SK-N-SH (cell line): ENCODE measurements around the gene SRGAP3. TPM values are rescaled to one million over a fixed set of nuclear protein-coding genes. Genes with fewer than 3 reads are reported as not detected.

Experiments
- CTCF ChIA-PET: fragments of 300-600, 350-600 bp; formaldehyde crosslinking; extraction: SDS; loops from one replicate; lab custom pipeline; 2021; lab: Yijun Ruan, JAX
- POLR2A ChIA-PET: fragments of 350-600 bp; sonication (Branson Sonifier 250); formaldehyde crosslinking; extraction: SDS; loops from one replicate; lab custom pipeline; 2020; ENCODE audit warnings: antibody characterized with exemption, inconsistent platforms; lab: Yijun Ruan, JAX
- DNase-seq: peaks from one replicate; pipeline ENCODE4 v3.0.0; 2012
- H2AFZ ChIP-seq: fragments of 200-600 bp; sonication (generic); 2 replicates; pipeline ENCODE4 v1.8.1; 2016; ENCODE audit warnings: antibody characterized with exemption, mild to moderate bottlenecking, low read depth
- H3F3A ChIP-seq: fragments of 200-600 bp; sonication (generic); replicated peaks from 2 replicates; pipeline ENCODE3; 2016; ENCODE audit warnings: antibody characterized with exemption, mild to moderate bottlenecking; ENCODE audit not compliant: insufficient read depth
- H3K27ac ChIP-seq, 2 experiments: fragments of 200-500 bp in 1 of 2; fragments of 200-600 bp in 1 of 2; sonication (Bioruptor generic) in 1 of 2; sonication (generic), shearing (Covaris generic) in 1 of 2; 2 replicates each; pipeline versions ENCODE4 v1.5.1 to v1.6.1; 2014 to 2016; ENCODE audit warnings: low read depth in 2 of 2, inconsistent platforms in 1 of 2, low read length in 1 of 2, mild to moderate bottlenecking in 1 of 2, mixed read lengths in 1 of 2
- H3K27me3 ChIP-seq: fragments of 200-600 bp; sonication (generic), shearing (Covaris generic); 2 replicates; pipeline ENCODE4 v1.6.1; 2016; ENCODE audit warnings: mixed run types; ENCODE audit not compliant: insufficient read depth
- H3K36me3 ChIP-seq, 2 experiments: fragments of 200-500 bp in 1 of 2; fragments of 200-600 bp in 1 of 2; sonication (Bioruptor generic) in 1 of 2; sonication (generic) in 1 of 2; replicated peaks in 1 of 2; 2 replicates each; pipeline versions ENCODE3 to v1.5.1; 2014 to 2016; ENCODE audit warnings: low read length in 1 of 2, mild to moderate bottlenecking in 1 of 2; ENCODE audit not compliant: insufficient read depth in 2 of 2, control insufficient read depth in 1 of 2
- H3K4me1 ChIP-seq, 2 experiments: fragments of 200-500 bp in 1 of 2; fragments of 200-600 bp in 1 of 2; sonication (Bioruptor generic) in 1 of 2; sonication (generic), shearing (Covaris generic) in 1 of 2; 2 replicates each; pipeline versions ENCODE4 v1.5.1 to v1.6.1; 2014 to 2016; ENCODE audit warnings: low read depth in 1 of 2, low read length in 1 of 2, mixed run types in 1 of 2; ENCODE audit not compliant: insufficient read depth in 2 of 2, control insufficient read depth in 1 of 2
- H3K4me2 ChIP-seq: fragments of 200-600 bp; sonication (generic), shearing (Covaris generic); 2 replicates; pipeline ENCODE4 v1.6.1; 2017; ENCODE audit warnings: mixed run types
- H3K4me3 ChIP-seq, 2 experiments: fragments of 200-500 bp in 1 of 2; fragments of 200-600 bp in 1 of 2; sonication (Bioruptor generic) in 1 of 2; sonication (generic), shearing (Covaris generic) in 1 of 2; 2 replicates each; pipeline versions ENCODE4 v1.5.1 to v1.8.1; 2014 to 2016; ENCODE audit warnings: low read depth in 2 of 2, inconsistent platforms in 1 of 2, low read length in 1 of 2, mild to moderate bottlenecking in 1 of 2, mixed read lengths in 1 of 2, moderate library complexity in 1 of 2
- H3K79me2 ChIP-seq: fragments of 200-600 bp; sonication (generic); 2 replicates; pipeline ENCODE4 v1.8.1; 2017; ENCODE audit warnings: mild to moderate bottlenecking; ENCODE audit not compliant: insufficient read depth
- H3K9ac ChIP-seq: fragments of 200-600 bp; sonication (generic); 2 replicates; pipeline ENCODE4 v1.6.1; 2017; ENCODE audit warnings: mixed run types
- H3K9me2 ChIP-seq: fragments of 200-600 bp; sonication (generic); 2 replicates; pipeline ENCODE4 v1.6.1; 2017; ENCODE audit warnings: mixed run types
- H3K9me3 ChIP-seq: fragments of 200-600 bp; sonication (generic); 2 replicates; pipeline ENCODE4 v1.6.1; 2017; ENCODE audit warnings: mixed run types, mild to moderate bottlenecking, moderate library complexity
- H4K20me1 ChIP-seq: fragments of 200-600 bp; sonication (generic); 2 replicates; pipeline ENCODE4 v1.6.1; 2017; ENCODE audit warnings: mild to moderate bottlenecking, mixed run types; ENCODE audit not compliant: insufficient read depth
- ELF1 ChIP-seq: IDR thresholded peaks from 2 replicates; pipeline ENCODE4 v1.4.0; 2012
- EZH2phosphoT487 ChIP-seq: fragments of 200-600 bp; sonication (generic); IDR thresholded peaks from 2 replicates; pipeline ENCODE4 v1.6.1; 2017; ENCODE audit warnings: low read depth, mixed run types, mild to moderate bottlenecking, antibody characterized with exemption, moderate library complexity, borderline replicate concordance
- FOXJ3 ChIP-seq: sonication (generic); formaldehyde crosslinking; IDR thresholded peaks from 2 replicates; pipeline ENCODE4 v1.5.1; 2020; ENCODE audit warnings: mild to moderate bottlenecking, missing genetic modification reagents
- GABPA ChIP-seq: IDR thresholded peaks from 2 replicates; pipeline ENCODE4 v1.4.0; 2012; ENCODE audit warnings: low read depth, mild to moderate bottlenecking
- JUND ChIP-seq: IDR thresholded peaks from 2 replicates; pipeline ENCODE4 v1.4.0; 2012
- MXI1 ChIP-seq: IDR thresholded peaks from 2 replicates; pipeline ENCODE4 v1.6.1; 2012; ENCODE audit warnings: mild to moderate bottlenecking, low read depth, low read length, improper control_type of control experiment
- RAD21 ChIP-seq: IDR thresholded peaks from 2 replicates; pipeline ENCODE4 v1.6.1; 2012; ENCODE audit warnings: mild to moderate bottlenecking, low read length
- RCOR1 ChIP-seq: fragments of 150-350 bp; IDR thresholded peaks from 2 replicates; pipeline ENCODE4 v1.6.1; 2017; ENCODE audit warnings: antibody characterized with exemption, low read length
- TCF12 ChIP-seq: IDR thresholded peaks from 2 replicates; pipeline ENCODE4 v1.4.0; 2012
- TEAD4 ChIP-seq: IDR thresholded peaks from 2 replicates; pipeline ENCODE4 v1.4.0; 2012; ENCODE audit warnings: mild to moderate bottlenecking, borderline replicate concordance; ENCODE audit not compliant: insufficient read depth
- WGBS: methylation state at CpG from one replicate; pipeline ENCODE4 v1.1.6; 2017; ENCODE audit warnings: low lambda C conversion rate; 5-methylcytosine and 5-hydroxymethylcytosine counted together
- polyA plus RNA-seq, 3 experiments: library from polyadenylated mRNA; depleted of rRNA; stranded (reverse); fragments of >200 nt; gene quantifications; 2 replicates each; pipeline ENCODE4 v1.2.3, GENCODE V29; 2012
- TF ChIP-seq, protein P1 (sequence below): fragments of 200-600 bp; sonication (generic); IDR thresholded peaks from 2 replicates; pipeline ENCODE4 v1.6.1; 2017; ENCODE audit warnings: antibody characterized with exemption, mild to moderate bottlenecking, moderate library complexity
- TF ChIP-seq, protein P2 (sequence below): IDR thresholded peaks from 2 replicates; pipeline ENCODE4 v1.4.0; 2012; ENCODE audit warnings: low read depth
- TF ChIP-seq, protein P3 (sequence below): fragments of 150-350 bp; IDR thresholded peaks from 2 replicates; pipeline ENCODE4 v1.6.1; 2017; ENCODE audit warnings: antibody characterized with exemption, low read length, low read depth, borderline replicate concordance
- TF ChIP-seq, protein P4 (sequence below): IDR thresholded peaks from 2 replicates; pipeline ENCODE4 v1.4.0; 2012; ENCODE audit warnings: low read depth, borderline replicate concordance

Gene SRGAP3
- polyA plus RNA-seq, 1 of the 3 experiments (the other 2 are of a cell fraction), result 2.8 TPM

DNA sequence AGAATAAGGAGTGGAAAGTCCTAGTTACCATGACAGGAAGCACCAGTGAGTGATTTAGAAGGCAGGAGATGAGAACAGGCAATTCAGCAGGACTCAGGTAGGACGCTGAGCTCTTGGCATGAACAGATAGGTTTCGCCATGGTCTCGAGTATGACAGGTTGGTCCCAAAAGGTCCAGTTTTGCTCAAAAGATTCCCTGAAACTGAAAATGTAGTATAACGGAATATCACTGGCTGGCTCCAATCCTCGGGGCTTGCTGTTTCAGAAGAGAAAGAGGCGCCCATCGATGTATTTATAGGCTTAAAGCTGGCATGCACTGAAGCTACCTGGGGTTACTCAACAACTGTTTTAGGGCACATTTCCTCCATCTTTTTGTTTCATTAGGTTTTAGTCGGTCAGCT lies 59.2 kb downstream of the SRGAP3 start (continued):
- TF ChIP-seq, protein P1, sequence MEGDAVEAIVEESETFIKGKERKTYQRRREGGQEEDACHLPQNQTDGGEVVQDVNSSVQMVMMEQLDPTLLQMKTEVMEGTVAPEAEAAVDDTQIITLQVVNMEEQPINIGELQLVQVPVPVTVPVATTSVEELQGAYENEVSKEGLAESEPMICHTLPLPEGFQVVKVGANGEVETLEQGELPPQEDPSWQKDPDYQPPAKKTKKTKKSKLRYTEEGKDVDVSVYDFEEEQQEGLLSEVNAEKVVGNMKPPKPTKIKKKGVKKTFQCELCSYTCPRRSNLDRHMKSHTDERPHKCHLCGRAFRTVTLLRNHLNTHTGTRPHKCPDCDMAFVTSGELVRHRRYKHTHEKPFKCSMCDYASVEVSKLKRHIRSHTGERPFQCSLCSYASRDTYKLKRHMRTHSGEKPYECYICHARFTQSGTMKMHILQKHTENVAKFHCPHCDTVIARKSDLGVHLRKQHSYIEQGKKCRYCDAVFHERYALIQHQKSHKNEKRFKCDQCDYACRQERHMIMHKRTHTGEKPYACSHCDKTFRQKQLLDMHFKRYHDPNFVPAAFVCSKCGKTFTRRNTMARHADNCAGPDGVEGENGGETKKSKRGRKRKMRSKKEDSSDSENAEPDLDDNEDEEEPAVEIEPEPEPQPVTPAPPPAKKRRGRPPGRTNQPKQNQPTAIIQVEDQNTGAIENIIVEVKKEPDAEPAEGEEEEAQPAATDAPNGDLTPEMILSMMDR, result no peak
- TF ChIP-seq, all 33 proteins: peak for 0

DNA sequence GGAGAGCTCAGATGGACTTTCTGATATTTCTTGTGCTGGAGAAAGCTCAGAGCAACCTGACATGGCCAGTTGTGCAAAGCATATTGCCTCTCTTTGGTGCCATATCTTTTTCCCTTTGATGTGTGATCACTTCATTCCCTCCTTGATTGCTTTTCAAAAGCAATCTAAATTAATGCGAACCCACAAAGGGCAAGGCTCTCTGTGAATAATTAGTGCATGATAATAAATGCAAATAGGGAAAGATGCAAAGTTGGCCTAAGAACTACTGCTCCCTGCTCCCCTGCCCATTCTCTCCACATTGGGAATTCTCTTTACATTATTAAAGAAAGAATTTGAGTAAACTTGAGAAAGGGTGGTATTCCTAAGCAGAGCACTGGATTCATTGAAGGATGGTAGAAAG lies 60.9 kb downstream of the SRGAP3 start:
- no peaks in the 10 kb centered on the region for H3K9me2 ChIP-seq
- H3K27ac ChIP-seq, result no peak overlapping the region
- no peaks in the 10 kb centered on the region for H3F3A ChIP-seq
- ChIA-PET POLR2A (no interaction called here), CTCF (interaction anchor here (0.9 to 1.0 kb wide), 2 partner anchors 15 to 52 kb away, joined by 3 read pairs; no protein-coding TSS in a partner anchor)
- no peaks in the 10 kb centered on the region for H4K20me1 ChIP-seq
- H2AFZ ChIP-seq, result no peak overlapping the region
- TF ChIP-seq, protein P2, sequence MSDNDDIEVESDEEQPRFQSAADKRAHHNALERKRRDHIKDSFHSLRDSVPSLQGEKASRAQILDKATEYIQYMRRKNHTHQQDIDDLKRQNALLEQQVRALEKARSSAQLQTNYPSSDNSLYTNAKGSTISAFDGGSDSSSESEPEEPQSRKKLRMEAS, result no peak
- TF ChIP-seq FOXJ3 (CRISPR knock-in tag) (no peak), GABPA (no peak), ELF1 (no peak), EZH2phosphoT487 (no peak), JUND (no peak), RCOR1 (no peak), MXI1 (no peak), TCF12 (no peak), RAD21 (no peak), TEAD4 (no peak)
- TF ChIP-seq, protein P3, sequence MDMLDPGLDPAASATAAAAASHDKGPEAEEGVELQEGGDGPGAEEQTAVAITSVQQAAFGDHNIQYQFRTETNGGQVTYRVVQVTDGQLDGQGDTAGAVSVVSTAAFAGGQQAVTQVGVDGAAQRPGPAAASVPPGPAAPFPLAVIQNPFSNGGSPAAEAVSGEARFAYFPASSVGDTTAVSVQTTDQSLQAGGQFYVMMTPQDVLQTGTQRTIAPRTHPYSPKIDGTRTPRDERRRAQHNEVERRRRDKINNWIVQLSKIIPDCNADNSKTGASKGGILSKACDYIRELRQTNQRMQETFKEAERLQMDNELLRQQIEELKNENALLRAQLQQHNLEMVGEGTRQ, result no peak
- TF ChIP-seq, protein P4, sequence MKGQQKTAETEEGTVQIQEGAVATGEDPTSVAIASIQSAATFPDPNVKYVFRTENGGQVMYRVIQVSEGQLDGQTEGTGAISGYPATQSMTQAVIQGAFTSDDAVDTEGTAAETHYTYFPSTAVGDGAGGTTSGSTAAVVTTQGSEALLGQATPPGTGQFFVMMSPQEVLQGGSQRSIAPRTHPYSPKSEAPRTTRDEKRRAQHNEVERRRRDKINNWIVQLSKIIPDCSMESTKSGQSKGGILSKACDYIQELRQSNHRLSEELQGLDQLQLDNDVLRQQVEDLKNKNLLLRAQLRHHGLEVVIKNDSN, result no peak
- no peak overlapping the region for H3K9ac ChIP-seq
- no peaks in the 10 kb centered on the region for H3K36me3 ChIP-seq
- H3K4me2 ChIP-seq, result no peak overlapping the region
- no peak for DNase-seq
- no peaks in the 10 kb centered on the region for H3K27me3 ChIP-seq
- 71% methylated on average over 1 of the region's 1 CpG for WGBS
- H3K9me3 ChIP-seq, result no peaks in the 10 kb centered on the region
- H3K4me1 ChIP-seq, result peaks cover 0 to 6% of the 10 kb centered on the region in 2 experiments; a peak in 1 of 4 replicates
- H3K4me3 ChIP-seq, result no peak overlapping the region
- H3K79me2 ChIP-seq, result no peaks in the 10 kb centered on the region
